SK-N-SH (cell line): ENCODE results near the gene PYGM. TPM values are rescaled to one million over a fixed set of nuclear protein-coding genes. Genes with fewer than 3 reads are reported as not detected.

Source experiments
- CTCF ChIA-PET: fragments of 300-600, 350-600 bp; formaldehyde crosslinking; extraction: SDS; loops from one replicate; lab custom pipeline; 2021; lab: Yijun Ruan, JAX
- POLR2A ChIA-PET: fragments of 350-600 bp; sonication (Branson Sonifier 250); formaldehyde crosslinking; extraction: SDS; loops from one replicate; lab custom pipeline; 2020; ENCODE audit warnings: antibody characterized with exemption, inconsistent platforms; lab: Yijun Ruan, JAX
- DNase-seq: peaks from one replicate; pipeline ENCODE4 v3.0.0; 2012
- H2AFZ ChIP-seq: fragments of 200-600 bp; sonication (generic); 2 replicates; pipeline ENCODE4 v1.8.1; 2016; ENCODE audit warnings: antibody characterized with exemption, mild to moderate bottlenecking, low read depth
- H3F3A ChIP-seq: fragments of 200-600 bp; sonication (generic); replicated peaks from 2 replicates; pipeline ENCODE3; 2016; ENCODE audit warnings: antibody characterized with exemption, mild to moderate bottlenecking; ENCODE audit not compliant: insufficient read depth
- H3K27ac ChIP-seq, 2 experiments: fragments of 200-500 bp in 1 of 2; fragments of 200-600 bp in 1 of 2; sonication (Bioruptor generic) in 1 of 2; sonication (generic), shearing (Covaris generic) in 1 of 2; 2 replicates each; pipeline versions ENCODE4 v1.5.1 to v1.6.1; 2014 to 2016; ENCODE audit warnings: low read depth in 2 of 2, inconsistent platforms in 1 of 2, low read length in 1 of 2, mild to moderate bottlenecking in 1 of 2, mixed read lengths in 1 of 2
- H3K27me3 ChIP-seq: fragments of 200-600 bp; sonication (generic), shearing (Covaris generic); 2 replicates; pipeline ENCODE4 v1.6.1; 2016; ENCODE audit warnings: mixed run types; ENCODE audit not compliant: insufficient read depth
- H3K36me3 ChIP-seq, 2 experiments: fragments of 200-500 bp in 1 of 2; fragments of 200-600 bp in 1 of 2; sonication (Bioruptor generic) in 1 of 2; sonication (generic) in 1 of 2; replicated peaks in 1 of 2; 2 replicates each; pipeline versions ENCODE3 to v1.5.1; 2014 to 2016; ENCODE audit warnings: low read length in 1 of 2, mild to moderate bottlenecking in 1 of 2; ENCODE audit not compliant: insufficient read depth in 2 of 2, control insufficient read depth in 1 of 2
- H3K4me1 ChIP-seq, 2 experiments: fragments of 200-500 bp in 1 of 2; fragments of 200-600 bp in 1 of 2; sonication (Bioruptor generic) in 1 of 2; sonication (generic), shearing (Covaris generic) in 1 of 2; 2 replicates each; pipeline versions ENCODE4 v1.5.1 to v1.6.1; 2014 to 2016; ENCODE audit warnings: low read depth in 1 of 2, low read length in 1 of 2, mixed run types in 1 of 2; ENCODE audit not compliant: insufficient read depth in 2 of 2, control insufficient read depth in 1 of 2
- H3K4me2 ChIP-seq: fragments of 200-600 bp; sonication (generic), shearing (Covaris generic); 2 replicates; pipeline ENCODE4 v1.6.1; 2017; ENCODE audit warnings: mixed run types
- H3K4me3 ChIP-seq, 2 experiments: fragments of 200-500 bp in 1 of 2; fragments of 200-600 bp in 1 of 2; sonication (Bioruptor generic) in 1 of 2; sonication (generic), shearing (Covaris generic) in 1 of 2; 2 replicates each; pipeline versions ENCODE4 v1.5.1 to v1.8.1; 2014 to 2016; ENCODE audit warnings: low read depth in 2 of 2, inconsistent platforms in 1 of 2, low read length in 1 of 2, mild to moderate bottlenecking in 1 of 2, mixed read lengths in 1 of 2, moderate library complexity in 1 of 2
- H3K79me2 ChIP-seq: fragments of 200-600 bp; sonication (generic); 2 replicates; pipeline ENCODE4 v1.8.1; 2017; ENCODE audit warnings: mild to moderate bottlenecking; ENCODE audit not compliant: insufficient read depth
- H3K9ac ChIP-seq: fragments of 200-600 bp; sonication (generic); 2 replicates; pipeline ENCODE4 v1.6.1; 2017; ENCODE audit warnings: mixed run types
- H3K9me2 ChIP-seq: fragments of 200-600 bp; sonication (generic); 2 replicates; pipeline ENCODE4 v1.6.1; 2017; ENCODE audit warnings: mixed run types
- H3K9me3 ChIP-seq: fragments of 200-600 bp; sonication (generic); 2 replicates; pipeline ENCODE4 v1.6.1; 2017; ENCODE audit warnings: mixed run types, mild to moderate bottlenecking, moderate library complexity
- H4K20me1 ChIP-seq: fragments of 200-600 bp; sonication (generic); 2 replicates; pipeline ENCODE4 v1.6.1; 2017; ENCODE audit warnings: mild to moderate bottlenecking, mixed run types; ENCODE audit not compliant: insufficient read depth
- ELF1 ChIP-seq: IDR thresholded peaks from 2 replicates; pipeline ENCODE4 v1.4.0; 2012
- EP300 ChIP-seq, 2 experiments: IDR thresholded peaks; 2 replicates each; pipeline versions ENCODE4 v1.4.0 to v1.6.1; 2012; ENCODE audit warnings: borderline replicate concordance in 1 of 2, low read depth in 1 of 2, low read length in 1 of 2
- FOSL2 ChIP-seq: IDR thresholded peaks from 2 replicates; pipeline ENCODE4 v1.4.0; 2012; ENCODE audit warnings: low read depth, mild to moderate bottlenecking, moderate library complexity, borderline replicate concordance
- GABPA ChIP-seq: IDR thresholded peaks from 2 replicates; pipeline ENCODE4 v1.4.0; 2012; ENCODE audit warnings: low read depth, mild to moderate bottlenecking
- IRF3 ChIP-seq: fragments of 150-350 bp; IDR thresholded peaks from 2 replicates; pipeline ENCODE4 v1.6.1; 2016; ENCODE audit warnings: mild to moderate bottlenecking, low read depth, low read length
- MAX ChIP-seq: IDR thresholded peaks from 2 replicates; pipeline ENCODE4 v1.4.0; 2012; ENCODE audit warnings: low read depth
- MEF2A ChIP-seq: IDR thresholded peaks from 2 replicates; pipeline ENCODE4 v1.4.0; 2012; ENCODE audit warnings: low read depth, borderline replicate concordance
- MXI1 ChIP-seq: IDR thresholded peaks from 2 replicates; pipeline ENCODE4 v1.6.1; 2012; ENCODE audit warnings: mild to moderate bottlenecking, low read depth, low read length, improper control_type of control experiment
- NFIC ChIP-seq: IDR thresholded peaks from 2 replicates; pipeline ENCODE4 v1.4.0; 2012; ENCODE audit warnings: borderline replicate concordance
- NRF1 ChIP-seq: IDR thresholded peaks from 2 replicates; pipeline ENCODE4 v1.6.1; 2012; ENCODE audit warnings: low read depth, mild to moderate bottlenecking, low read length
- PBX3 ChIP-seq: IDR thresholded peaks from 2 replicates; pipeline ENCODE4; 2012
- RCOR1 ChIP-seq: fragments of 150-350 bp; IDR thresholded peaks from 2 replicates; pipeline ENCODE4 v1.6.1; 2017; ENCODE audit warnings: antibody characterized with exemption, low read length
- RFX5 ChIP-seq: IDR thresholded peaks from 2 replicates; pipeline ENCODE4 v1.6.1; 2012; ENCODE audit warnings: mild to moderate bottlenecking, improper control_type of control experiment, low read length
- RXRA ChIP-seq: IDR thresholded peaks from 2 replicates; pipeline ENCODE4 v1.4.0; 2012; ENCODE audit warnings: low read depth, mild to moderate bottlenecking, borderline replicate concordance
- SIN3A ChIP-seq: IDR thresholded peaks from 2 replicates; pipeline ENCODE4 v1.6.1; 2012; ENCODE audit warnings: low read depth, mild to moderate bottlenecking, low read length, moderate library complexity, borderline replicate concordance
- SMC3 ChIP-seq: IDR thresholded peaks from 2 replicates; pipeline ENCODE4 v1.6.1; 2012; ENCODE audit warnings: low read depth, low read length, improper control_type of control experiment
- TCF12 ChIP-seq: IDR thresholded peaks from 2 replicates; pipeline ENCODE4 v1.4.0; 2012
- TEAD4 ChIP-seq: IDR thresholded peaks from 2 replicates; pipeline ENCODE4 v1.4.0; 2012; ENCODE audit warnings: mild to moderate bottlenecking, borderline replicate concordance; ENCODE audit not compliant: insufficient read depth
- USF1 ChIP-seq: IDR thresholded peaks from 2 replicates; pipeline ENCODE4 v1.4.0; 2012; ENCODE audit warnings: low read depth, borderline replicate concordance
- WGBS: methylation state at CpG from one replicate; pipeline ENCODE4 v1.1.6; 2017; ENCODE audit warnings: low lambda C conversion rate; 5-methylcytosine and 5-hydroxymethylcytosine counted together
- polyA plus RNA-seq, 3 experiments: library from polyadenylated mRNA; depleted of rRNA; stranded (reverse); fragments of >200 nt; gene quantifications; 2 replicates each; pipeline ENCODE4 v1.2.3, GENCODE V29; 2012

The PYGM gene
- polyA plus RNA-seq, 1 of the 3 experiments (the other 2 are of a cell fraction) = 0.08 TPM

- Histone ChIP-seq H4K20me1 (peaks cover 2% of the 10 kb centered on the region; the same call in 1 of the 2 replicates), H3K9ac (no peak overlapping the region), H3K79me2 (no peaks in the 10 kb centered on the region), H3K4me2 (no peak overlapping the region), H3K27ac (no peak overlapping the region), H3K9me2 (no peaks in the 10 kb centered on the region), H2AFZ (no peak overlapping the region), H3K9me3 (no peaks in the 10 kb centered on the region), H3K36me3 (no peaks in the 10 kb centered on the region), H3F3A (peaks cover 22% of the 10 kb centered on the region), H3K27me3 (no peaks in the 10 kb centered on the region), H3K4me1 (peaks cover under 1 to 2% of the 10 kb centered on the region in 2 experiments; a peak in 1 of 4 replicates), H3K4me3 (no peak overlapping the region)
- CTCF ChIA-PET = interaction anchor here (1.3 to 2.0 kb wide), 2 partner anchors 8 to 14 kb away, joined by 3 to 5 read pairs; no protein-coding TSS in a partner anchor
- TF ChIP-seq USF1 (no peak), ELF1 (no peak), NRF1 (no peak), PBX3 (no peak), TEAD4 (no peak), EP300 (IDR thresholded peaks at IDR 0.05; ENCODE audit: borderline replicate concordance in 1 of 2, low read depth in 1 of 2, low read length in 1 of 2) (no peak)
- 89% methylated on average over 13 of the region's 13 CpGs for WGBS
- no peak for DNase-seq
- POLR2A ChIA-PET = no interaction called here
Measured at GRCh38 chr11:64750361-64751054, 9.3 kb downstream of the PYGM start.

GRCh38 chr11:64747961-64748665 lies 11.7 kb downstream of the PYGM start:
- Histone ChIP-seq H3K4me3 (no peak overlapping the region), H3K4me1 (peaks cover 14 to 15% of the 10 kb centered on the region in 2 experiments; a peak in 2 of 4 replicates), H3K36me3 (no peaks in the 10 kb centered on the region), H2AFZ (peak overlapping the region; percentile 18; the same call in 1 of the 2 replicates), H3F3A (peaks cover 22% of the 10 kb centered on the region), H3K79me2 (no peaks in the 10 kb centered on the region), H3K27ac (peak overlapping the region; percentile 78 to 85; a peak in 3 of 4 replicates), H3K9me3 (no peaks in the 10 kb centered on the region), H3K27me3 (peaks cover 8% of the 10 kb centered on the region; the same call in 1 of the 2 replicates), H3K4me2 (peak overlapping the region; percentile 47; the same call in 1 of the 2 replicates), H3K9ac (peak overlapping the region; percentile 35; the same call in 1 of the 2 replicates), H3K9me2 (no peaks in the 10 kb centered on the region), H4K20me1 (peaks cover 2% of the 10 kb centered on the region; the same call in 1 of the 2 replicates)
- 78% methylated on average over 15 of the region's 15 CpGs for WGBS
- TF ChIP-seq MXI1 (no peak), NFIC (no peak), SIN3A (no peak), IRF3 (no peak), NRF1 (no peak), GABPA (no peak), MEF2A (no peak), FOSL2 (peak; percentile 22; the same call in 1 of the 2 replicates), USF1 (no peak), TCF12 (peak; percentile 86), RFX5 (no peak), SMC3 (no peak), EP300 (IDR thresholded peaks at IDR 0.05; ENCODE audit: borderline replicate concordance in 1 of 2, low read depth in 1 of 2, low read length in 1 of 2) (no peak), RXRA (no peak), ELF1 (no peak), MAX (no peak), RCOR1 (no peak)
- ChIA-PET CTCF (interaction anchor here (0.8 to 2.1 kb wide), 5 partner anchors 9 to 60 kb away, joined by 3 to 6 read pairs (median 4); no protein-coding TSS in a partner anchor), POLR2A (no interaction called here)
- no peak for DNase-seq
